ENCODE data around the gene COQ8A.
"Not testable (repeated sequence)": the region's sequence is repeated elsewhere in the genome, so short reads cannot be mapped to it uniquely, and the experiment has no call there.

COQ8A gene

DNA sequence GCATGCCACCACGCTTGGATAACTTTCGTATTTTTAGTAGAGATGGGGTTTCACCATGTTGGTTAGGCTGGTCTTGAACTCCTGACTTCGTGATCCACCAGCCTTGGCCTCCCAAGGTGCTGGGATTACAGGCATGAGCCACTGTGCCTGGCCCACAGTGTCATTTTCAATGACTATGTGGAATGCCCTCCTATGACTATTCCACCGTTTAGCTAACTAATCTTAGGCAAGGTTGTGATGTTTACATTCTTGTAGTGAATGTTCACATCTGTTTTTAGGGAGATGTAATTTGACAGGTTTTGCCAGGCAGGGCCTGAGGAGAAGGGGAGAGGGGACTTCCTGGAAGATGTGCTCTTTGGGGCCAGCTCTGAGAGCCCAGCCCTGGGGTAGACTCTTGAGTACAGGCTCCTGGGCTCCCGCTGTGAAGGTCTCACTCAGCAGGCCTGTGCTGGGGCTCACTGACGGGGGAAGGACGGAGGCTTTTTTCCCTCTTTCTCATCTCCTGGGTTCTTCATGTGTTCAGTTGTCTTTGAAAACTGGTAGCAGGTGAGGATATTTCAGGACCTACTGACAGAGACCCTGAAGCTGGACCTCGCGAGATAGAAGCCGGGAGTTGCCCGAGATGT is 13.2 kb downstream of the COQ8A start:
- DNase-seq (ENCODE audit: low spot score) = no peak

DNA sequence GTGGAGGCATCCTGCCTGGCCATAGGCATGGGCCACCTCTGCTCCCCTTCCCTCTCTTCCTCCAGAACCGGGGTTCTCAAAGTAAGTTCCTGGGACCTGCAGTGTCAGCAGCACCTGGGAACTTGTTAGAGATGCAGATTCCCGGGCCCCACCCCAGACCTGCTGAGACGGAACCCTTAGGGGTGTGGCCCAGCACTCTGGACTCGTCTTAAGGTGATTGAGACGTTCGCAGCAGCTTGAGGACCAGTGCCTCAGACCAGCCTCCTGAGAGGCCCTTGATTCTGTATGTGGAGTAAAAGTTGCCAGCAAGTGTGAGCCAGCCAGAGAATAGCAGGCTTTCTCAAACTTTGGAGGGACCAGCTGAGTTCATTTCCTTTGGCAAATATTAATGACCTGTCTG is 14.2 kb downstream of the COQ8A start:
- DNase-seq (ENCODE audit: low spot score) = no peak

DNA sequence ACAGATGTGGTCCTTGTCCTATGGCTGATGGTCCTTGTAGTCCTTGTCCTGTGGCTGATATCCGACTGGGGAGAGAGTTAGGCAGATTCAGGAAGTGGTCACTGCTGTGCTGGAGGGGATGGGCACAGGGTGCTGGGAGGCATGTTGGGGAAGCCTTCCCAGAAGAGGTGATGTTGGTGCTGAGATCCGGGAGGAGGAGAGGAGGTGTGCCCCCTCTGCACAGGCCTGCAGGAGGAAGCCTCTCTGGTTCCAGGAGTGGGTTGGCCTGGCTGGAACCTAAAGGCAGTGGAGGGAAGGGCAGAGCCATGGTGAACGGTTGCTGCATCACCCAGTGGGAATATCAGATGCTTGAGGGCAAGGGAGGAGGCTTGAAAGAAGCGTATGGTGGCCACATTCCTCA is 14.7 kb downstream of the COQ8A start:
- no peak for DNase-seq (ENCODE audit: low spot score)

DNA sequence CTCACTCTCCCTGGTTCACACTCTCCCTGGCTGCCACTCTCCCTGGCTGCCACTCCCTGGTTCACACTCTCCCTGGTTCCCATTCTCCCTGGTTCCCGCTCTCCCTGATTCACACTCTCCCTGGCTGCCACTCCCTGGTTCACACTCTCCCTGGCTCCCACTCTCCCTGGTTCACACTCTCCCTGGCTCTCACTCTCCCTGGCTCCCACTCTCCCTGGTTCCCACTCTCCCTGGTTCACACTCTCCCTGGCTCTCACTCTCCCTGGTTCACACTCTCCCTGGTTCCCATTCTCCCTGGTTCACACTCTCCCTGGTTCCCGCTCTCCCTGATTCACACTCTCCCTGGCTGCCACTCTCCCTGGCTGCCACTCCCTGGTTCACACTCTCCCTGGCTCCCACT is 15.8 kb downstream of the COQ8A start:
- not testable (repeated sequence) for DNase-seq (ENCODE audit: low spot score)

DNA sequence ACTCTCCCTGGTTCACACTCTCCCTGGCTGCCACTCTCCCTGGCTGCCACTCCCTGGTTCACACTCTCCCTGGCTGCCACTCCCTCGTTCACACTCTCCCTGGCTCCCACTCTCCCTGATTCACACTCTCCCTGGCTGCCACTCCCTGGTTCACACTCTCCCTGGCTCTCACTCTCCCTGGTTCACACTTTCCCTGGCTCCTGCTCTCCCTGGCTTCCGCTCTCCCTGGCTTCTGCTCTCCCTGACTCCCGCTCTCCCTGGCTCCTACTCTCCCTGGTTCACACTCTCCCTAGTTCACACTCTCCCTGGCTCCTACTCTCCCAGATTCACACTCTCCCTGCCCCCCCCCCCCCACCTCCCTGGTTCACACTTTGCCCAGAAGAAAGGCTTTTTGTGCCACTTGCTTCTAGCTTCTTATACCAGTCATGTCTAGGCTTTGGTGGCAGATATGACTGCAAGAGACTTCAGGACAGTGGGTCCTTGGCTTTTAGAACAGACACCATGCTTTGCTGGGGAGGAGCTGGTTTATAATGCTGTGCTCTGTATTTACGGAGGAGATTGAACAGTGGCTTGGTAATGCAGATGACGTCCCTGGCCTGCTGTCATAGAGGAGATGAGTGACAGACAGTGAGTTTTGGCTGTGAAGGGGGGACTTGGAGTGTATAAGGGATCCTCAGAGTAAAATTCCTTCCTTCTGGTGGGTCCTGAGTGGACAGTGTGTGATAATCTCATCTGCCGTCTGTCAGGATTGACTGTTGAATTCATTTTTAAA is 17.0 kb downstream of the COQ8A start:
- no peak for DNase-seq (ENCODE audit: low spot score)

DNA sequence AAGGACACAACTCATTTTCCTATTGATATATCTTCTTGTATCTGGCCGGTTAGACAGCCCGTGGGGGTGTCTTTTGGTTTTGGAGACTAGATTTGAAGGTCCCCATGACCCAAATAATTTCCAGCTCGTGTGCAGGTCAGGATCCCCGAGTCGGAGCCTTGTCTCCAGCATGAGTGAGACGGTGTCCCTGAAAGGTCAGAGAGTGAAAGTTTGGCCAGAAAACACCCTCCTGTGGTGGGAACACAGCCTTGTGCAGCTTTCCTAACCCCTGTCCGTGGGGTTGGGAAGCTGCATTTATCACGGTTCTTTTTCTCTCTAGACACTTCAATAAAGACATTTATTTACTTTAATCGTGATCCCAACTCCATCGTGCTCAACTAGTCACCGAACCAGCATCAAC is 17.6 kb downstream of the COQ8A start:
- DNase-seq (ENCODE audit: low spot score) = no peak

DNA sequence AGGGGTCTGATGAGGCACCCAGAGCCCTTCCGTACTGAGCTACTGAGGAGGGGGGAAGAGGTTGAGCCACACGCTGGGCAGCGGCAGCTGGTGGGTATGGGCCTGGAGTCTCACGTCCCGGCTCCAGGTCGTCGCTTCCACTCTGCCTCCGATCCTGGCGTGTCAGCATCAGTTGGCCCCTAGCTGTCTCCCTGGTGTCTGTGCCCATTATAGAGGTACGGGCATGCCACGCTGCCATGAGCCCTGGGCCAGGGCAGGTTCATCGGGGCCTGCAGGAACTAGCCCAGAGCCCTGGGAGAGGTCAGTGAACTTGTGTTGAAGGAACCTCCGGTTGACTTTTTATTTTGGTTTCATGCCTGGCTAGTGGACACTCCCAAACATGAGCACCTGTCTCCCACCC is 18.2 kb downstream of the COQ8A start:
- no peak for DNase-seq (ENCODE audit: low spot score)

DNA sequence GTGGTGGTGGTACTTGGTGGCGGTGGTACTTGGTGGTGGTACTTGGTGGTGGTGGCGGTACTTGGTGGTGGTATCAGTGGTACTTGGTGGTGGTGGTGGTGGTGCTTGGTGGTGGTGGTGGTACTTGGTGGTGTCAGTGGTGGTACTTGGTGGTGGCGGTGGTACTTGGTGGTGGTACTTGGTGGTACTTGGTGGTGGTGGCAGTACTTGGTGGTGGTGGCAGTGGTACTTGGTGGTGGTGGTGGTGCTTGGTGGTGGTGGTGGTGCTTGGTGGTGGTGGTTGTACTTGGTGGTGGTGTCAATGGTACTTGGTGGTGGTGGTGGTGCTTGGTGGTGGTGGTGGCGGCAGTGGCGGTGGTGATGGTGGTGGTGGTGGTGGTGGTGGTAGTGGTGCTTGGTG is 20.2 kb downstream of the COQ8A start:
- DNase-seq (ENCODE audit: low spot score) = no peak

DNA sequence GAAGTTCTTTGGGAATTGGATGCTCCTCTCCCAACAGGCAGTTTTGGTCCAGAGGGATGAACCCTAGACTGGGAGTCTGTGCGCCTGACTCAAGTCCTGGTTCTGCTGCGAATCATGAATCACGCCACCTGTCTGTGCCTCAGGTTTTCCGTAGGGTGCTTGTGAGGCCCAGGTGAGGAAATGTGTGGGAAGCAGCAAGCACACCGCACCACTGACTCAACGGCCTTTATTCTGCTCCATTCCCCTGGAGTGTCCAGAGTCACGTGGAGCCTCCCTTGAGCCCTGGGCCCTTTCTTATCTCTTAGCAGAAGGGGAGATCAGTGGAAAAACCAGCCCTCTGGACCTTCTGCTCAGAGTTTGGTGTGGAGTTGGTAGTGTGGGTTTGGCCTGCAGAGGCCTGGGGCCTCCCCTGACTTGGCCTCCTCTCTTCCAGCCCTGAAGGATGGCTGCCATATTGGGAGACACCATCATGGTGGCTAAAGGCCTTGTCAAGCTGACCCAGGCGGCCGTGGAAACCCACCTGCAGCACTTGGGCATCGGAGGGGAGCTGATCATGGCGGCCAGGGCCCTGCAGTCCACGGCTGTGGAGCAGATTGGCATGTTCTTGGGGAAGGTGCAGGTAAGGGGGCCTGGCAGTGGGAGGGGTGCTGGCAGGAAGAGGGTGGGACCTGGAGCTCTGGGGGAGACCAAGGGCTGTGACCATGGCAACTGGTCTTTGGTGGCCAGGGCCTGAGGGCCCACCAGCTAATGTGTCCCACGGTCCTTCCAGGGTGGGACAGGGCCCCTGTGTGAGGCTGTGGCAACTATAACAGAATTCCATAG is 21.1 kb downstream of the COQ8A start:
- no peak for DNase-seq (ENCODE audit: low spot score)

DNA sequence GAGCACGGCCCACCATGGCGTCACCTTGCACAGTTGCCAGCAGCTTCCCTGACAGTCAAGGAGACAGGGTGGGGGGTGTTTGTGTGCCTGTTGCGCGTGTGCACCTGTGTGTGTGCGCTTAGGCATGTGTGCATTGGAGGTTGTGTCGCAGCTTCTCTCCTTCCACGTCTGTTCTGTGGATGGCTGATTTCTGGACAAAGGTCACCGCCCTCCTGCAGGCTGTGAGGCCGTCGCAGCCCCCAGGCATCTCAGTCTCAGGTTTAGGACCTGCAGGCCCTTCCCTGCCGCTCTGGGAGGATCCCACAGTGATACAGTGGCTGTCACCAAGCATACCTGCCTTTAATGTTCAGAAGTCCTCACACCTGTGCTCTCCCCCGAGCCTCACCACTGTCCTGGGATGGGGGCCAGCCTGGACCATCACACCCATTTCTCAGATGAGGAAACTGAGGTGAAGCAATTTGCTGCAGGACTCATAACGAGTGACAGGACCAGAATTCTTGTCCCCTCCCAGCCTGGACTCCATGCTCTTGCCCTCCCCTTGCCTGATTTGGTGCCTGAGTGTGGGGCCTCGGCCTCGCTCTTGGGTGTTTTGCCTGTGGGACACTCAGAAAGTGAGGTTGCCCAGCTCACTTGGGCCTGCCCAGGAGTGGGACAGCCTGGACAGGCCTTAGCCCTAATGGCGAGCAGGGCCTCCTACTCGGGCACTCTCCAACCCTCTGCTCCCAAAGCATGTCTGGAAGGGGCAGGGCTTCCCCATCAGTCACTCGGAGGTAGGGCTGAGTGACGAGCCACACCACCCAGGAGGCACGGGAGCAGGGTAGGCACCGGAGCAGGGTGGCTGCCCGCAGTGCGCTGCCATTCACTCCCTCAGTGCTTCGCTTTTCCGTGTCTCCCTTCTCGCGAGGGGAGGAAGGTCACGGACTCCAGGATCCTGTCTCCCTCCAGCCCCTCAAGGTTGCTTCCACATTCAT is 22.6 kb downstream of the COQ8A start:
- no peak for DNase-seq (ENCODE audit: low spot score)

DNA sequence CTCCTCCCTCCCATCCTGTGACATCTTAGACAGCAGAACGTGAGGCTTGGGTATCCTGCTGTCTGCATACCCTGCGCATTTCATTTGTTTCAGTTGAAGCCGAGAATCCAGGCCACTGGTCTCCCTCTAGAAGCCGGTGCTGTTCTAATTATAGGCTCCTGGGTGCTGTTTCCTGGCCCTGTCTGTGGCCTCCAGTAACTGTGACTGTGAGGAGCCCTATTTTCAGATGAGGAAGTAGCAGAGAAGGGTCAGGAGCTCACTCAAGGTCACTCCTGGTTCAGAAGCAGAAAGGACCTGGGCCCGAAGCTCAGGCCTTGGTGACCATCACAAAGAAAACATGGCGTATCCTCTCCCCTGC is 24.0 kb downstream of the COQ8A start:
- DNase-seq (ENCODE audit: low spot score) = no peak

DNA sequence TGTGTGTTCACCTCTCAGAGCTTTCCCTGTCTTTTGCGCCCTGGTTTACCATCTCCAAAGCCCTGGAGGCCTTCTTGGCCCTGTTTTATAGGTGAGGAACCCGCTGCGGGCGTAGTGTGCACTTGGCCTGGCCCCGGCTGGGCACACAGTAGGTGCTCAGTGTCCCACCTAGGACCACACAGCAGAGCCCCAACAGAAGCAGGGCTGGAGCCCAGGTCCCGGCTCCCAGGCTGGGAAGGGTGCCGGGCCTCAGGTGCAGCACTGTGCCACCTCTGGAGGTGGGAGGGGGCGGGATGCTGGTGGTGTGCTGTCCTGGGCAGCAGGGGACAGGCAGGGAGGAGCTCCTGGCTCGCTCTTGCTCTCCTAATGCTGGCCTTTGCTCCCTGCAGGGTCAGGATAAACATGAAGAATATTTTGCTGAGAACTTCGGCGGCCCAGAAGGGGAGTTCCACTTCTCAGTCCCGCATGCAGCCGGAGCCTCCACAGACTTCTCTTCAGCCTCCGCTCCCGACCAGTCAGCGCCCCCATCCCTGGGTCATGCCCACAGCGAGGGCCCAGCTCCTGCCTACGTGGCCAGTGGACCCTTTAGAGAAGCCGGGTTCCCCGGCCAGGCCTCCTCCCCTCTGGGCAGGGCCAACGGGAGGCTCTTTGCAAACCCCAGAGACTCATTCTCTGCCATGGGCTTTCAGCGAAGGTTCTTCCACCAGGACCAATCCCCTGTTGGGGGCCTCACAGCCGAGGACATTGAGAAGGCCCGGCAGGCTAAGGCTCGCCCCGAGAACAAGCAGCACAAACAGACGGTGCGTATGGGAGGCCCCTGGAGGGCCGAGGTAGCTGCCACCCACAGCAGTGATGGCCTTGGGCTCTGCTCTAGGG is 24.8 kb downstream of the COQ8A start:
- no peak for DNase-seq (ENCODE audit: low spot score)

DNA sequence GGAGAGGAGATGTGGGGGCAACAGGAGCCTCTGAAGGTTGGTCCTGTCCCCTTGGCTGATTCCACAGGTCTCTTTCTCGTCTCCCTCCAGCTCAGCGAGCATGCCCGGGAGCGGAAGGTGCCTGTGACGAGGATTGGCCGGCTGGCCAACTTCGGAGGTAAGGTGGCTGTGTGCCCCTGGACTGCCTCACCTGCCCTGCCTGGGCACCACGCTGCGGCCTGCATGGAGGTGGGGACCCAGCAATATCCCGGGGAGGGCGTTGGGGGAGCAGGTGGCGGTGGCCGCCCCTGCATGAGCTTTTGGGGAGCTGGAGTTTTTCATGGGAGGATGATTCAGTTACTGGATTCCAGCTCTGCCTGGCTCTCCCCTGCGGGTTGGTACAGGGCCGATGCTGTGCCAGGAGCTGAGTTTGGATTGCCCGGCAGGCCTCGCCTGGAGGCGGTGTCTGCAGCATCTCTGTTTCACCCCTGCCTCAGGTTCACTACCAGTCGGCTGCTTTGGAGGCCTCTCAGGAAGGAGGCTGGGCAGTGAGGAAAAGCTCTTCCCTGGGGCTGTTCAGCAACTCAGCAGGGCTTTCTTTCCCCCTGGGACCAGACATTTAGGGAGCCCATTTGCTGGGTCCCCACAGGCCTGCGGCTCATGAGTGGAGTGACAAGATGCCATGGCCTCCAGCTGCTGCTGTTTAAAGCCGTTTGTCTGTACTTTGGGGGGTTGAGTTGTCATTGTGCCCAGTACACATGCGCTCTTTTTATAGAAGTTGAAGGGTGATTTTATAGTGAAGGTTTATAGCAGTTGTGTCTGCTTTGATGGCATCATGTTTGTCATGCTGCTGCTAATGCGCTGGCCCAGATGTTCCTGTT is 25.7 kb downstream of the COQ8A start:
- DNase-seq (ENCODE audit: low spot score) = no peak

DNA sequence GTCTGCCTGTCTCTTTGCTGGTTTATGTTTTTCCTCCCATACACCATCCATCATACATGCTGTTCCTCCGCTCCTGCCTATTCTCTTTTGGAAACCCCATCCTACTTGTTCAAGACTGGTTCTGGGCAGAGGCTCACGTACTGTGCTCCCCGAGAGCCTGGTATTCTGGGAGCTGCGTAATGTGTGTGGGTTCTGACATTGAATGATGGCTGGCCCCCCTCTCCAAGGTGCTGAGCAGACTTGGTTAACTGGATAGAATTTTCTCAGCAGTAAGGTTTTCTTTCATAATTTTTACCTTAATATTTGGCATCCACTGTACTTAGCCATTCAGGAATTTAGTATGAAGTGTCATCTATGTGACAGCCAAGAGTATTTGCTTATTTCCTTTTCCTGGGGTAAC is 26.6 kb downstream of the COQ8A start:
- DNase-seq (ENCODE audit: low spot score) = no peak

DNA sequence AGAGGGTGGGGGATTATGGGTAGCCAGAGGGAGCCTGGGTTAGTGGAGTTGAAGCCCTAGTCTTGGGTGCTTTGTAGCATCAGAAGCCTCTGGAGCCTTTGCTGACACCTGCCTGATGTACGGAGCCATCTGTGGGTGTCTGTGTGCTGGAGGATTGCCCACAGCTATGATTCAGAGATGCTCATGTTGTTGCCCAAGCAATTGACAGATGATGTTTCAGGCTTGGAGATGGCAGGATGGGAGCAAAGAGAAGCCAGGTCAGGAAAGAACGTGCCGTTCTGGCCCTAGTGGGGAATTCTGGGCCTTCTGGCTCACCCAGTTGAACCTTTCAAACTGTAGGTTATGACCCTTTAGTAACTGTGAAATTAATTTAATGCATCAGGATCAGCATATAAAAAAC is 27.6 kb downstream of the COQ8A start:
- no peak for DNase-seq (ENCODE audit: low spot score)

DNA sequence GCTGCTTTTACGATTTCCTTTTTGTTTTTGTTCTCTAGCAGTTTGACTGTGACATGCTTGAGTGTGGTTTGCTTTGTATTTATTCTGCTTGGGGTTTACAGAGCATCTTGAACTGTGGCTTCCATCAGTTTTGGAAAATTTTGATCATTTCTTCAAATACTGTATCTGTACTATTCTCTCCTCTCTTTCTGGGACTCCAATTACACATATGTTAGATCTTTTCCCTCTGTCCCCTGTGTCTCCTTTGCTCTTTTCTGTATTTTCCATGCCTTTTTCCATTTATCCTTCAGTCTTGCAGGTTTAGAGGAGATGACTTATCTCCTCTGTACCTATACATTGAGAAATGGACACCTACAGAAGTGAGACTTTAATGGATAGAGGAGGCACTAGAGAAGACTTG is 31.7 kb downstream of the COQ8A start:
- DNase-seq (ENCODE audit: low spot score) = no peak

DNA sequence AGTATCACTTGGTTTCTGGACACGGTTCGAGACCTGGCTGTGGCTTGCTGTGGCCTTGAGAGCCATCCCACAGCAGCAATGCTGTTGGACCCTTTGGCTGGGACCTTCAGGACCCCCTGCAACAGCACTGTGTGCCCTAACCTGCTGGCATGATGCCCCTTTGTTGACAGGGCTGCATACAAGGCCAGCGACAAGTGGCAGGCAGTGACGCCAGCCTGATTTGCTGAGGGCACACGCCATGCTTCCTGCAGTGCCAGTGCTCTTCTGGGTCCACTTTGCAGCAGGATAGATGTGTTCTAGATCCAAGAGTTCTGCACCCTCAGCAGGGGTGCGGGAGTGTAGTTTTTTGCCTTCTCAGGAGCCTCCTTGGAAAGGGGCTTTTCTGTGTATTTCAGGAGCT is 32.8 kb downstream of the COQ8A start:
- DNase-seq (ENCODE audit: low spot score) = no peak

DNA sequence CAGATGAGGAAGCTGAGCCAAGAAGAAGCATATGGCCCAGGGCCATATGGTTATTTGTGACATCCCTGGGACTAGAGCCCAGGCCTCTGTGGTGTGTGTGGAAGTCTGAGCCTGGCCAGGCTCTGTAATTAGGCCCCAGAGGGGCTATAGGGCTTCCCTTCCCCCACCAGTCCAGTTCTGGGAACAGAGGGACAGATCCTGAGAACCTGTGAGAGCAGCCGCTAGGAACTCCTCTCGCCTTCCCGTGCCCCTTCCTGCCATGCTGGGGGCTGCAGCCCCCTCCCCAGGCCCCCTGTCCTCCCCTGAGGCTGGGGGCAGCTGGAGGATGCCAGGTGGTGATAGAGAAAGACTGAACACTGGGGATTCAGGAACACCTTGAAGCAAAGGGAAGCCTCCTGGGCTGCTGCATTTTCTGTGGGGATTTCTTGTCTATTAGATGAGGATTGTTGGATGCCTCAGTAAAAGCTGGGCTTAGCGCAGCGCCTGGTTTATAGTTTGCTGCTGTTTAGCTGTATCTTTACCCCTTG is 33.3 kb downstream of the COQ8A start:
- DNase-seq (ENCODE audit: low spot score) = no peak

DNA sequence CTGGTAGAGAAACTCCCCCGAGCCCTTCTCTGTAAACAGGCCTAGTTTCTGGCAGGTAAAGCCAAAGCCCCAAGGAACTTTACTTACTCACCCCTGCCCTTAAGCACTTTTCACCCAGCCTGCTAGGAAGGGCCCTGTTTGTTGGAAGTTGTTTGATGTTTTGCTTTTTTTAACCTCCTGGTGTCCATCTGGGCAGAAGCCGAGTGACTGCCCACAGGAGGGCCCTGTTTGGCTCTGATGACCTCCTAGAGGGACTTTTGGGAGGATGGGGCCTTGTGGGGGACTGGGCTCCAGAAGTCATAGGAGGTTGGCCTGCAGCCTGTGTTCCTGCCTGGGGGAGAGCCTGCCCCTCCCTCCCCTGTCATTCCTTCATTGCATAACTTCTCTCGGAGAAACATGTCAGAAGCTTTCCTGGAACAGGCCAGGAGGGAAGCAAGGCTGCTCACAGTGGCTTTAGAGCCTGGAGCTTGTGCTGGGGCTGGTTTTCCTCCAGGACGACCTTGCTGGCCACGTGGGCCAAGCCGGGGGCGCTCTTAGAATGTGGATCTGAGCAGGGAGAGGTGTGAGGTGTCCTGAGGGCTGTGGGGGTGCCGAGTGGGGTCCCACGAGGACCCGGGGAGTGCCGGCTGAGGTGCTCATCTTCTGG is 33.9 kb downstream of the COQ8A start:
- peak; percentile 84 for DNase-seq (ENCODE audit: low spot score)

Measured in GM03348 (cell line).